ENCODE results near the gene DHRS4. TPM values are rescaled to one million over a fixed set of nuclear protein-coding genes. Genes with fewer than 3 reads are reported as not detected.
"Not testable (repeated sequence)": the region's sequence is repeated elsewhere in the genome, so short reads cannot be mapped to it uniquely, and the experiment has no call there.

Gene DHRS4
- total and polyA plus RNA-seq, 2 of the 13 experiments (the other 11 are each of a cell fraction or from before 2014, with no cell fraction given) = 23.9 to 45.1 TPM

- TF ChIP-seq HIC2 (CRISPR knock-in tag; IDR thresholded peaks at IDR 0.05; ENCODE audit: low read depth) (0 out of 2 replicates have a peak, but pooled peaks have one; percentile 41), ZBTB38 (CRISPR knock-in tag; IDR thresholded peaks at IDR 0.05) (peak; percentile 67; the same call in 1 of the 2 replicates)
These were observed 36.3 kb downstream of the DHRS4 start (continued) for GRCh38 chr14:23989734-23990445.

- in situ Hi-C loops (cut with HindIII; ENCODE audit: extremely low pct_ligation_motif_present, low pct_unique_long_range_greater_than_20kb); H3K27ac ChIP-seq (ENCODE audit: extremely low read length, insufficient read depth, low read length); POLR2A ChIA-PET; H3K36me3 ChIP-seq (replicated peaks in 1 of 2; ENCODE audit: control insufficient read depth in 1 of 2, insufficient read depth in 2 of 2, low read length in 2 of 2); H3K27me3 ChIP-seq (ENCODE audit: control insufficient read depth in 1 of 2, insufficient read depth in 2 of 2, low read length in 2 of 2); CTCF ChIA-PET (ENCODE audit: low intra/inter-chr PET ratio, low total read pairs); H2AFZ ChIP-seq (ENCODE audit: low read length); BruUV-seq (replicated peaks); ATAC-seq; H4K20me1 ChIP-seq (ENCODE audit: insufficient read depth, low read length); H3K4me3 ChIP-seq (replicated peaks in 1 of 3; ENCODE audit: insufficient read depth in 1 of 3, low read depth in 2 of 3, low read length in 3 of 3); DNase-seq (ENCODE audit: low spot score); intact Hi-C loops (cut with micrococcal nuclease; ENCODE audit: unreplicated experiment); FAIRE-seq; H3K9me3 ChIP-seq (ENCODE audit: low read length); H3K4me2 ChIP-seq (ENCODE audit: low read depth, low read length); H3K9ac ChIP-seq (ENCODE audit: insufficient read depth, low read depth, low read length); H3K79me2 ChIP-seq (ENCODE audit: insufficient read depth, low read length): not testable (repeated sequence)
- peaks cover 46% of the 10 kb centered on the region for H3K4me1 ChIP-seq (ENCODE audit: insufficient read depth, low read length)
- WGBS (ENCODE audit: low lambda C conversion rate) = 95% methylated on average over 1 of the region's 1 CpG
These were observed 37.4 kb downstream of the DHRS4 start for GRCh38 chr14:23990961-23991360.

GRCh38 chr14:23993042-23993441, 39.5 kb downstream of the DHRS4 start:
- H3K27ac ChIP-seq (ENCODE audit: extremely low read length, insufficient read depth, low read length); DNase-seq (ENCODE audit: low spot score); ATAC-seq; H4K20me1 ChIP-seq (ENCODE audit: insufficient read depth, low read length); POLR2A ChIA-PET; H3K79me2 ChIP-seq (ENCODE audit: insufficient read depth, low read length); FAIRE-seq; CTCF ChIA-PET (ENCODE audit: low intra/inter-chr PET ratio, low total read pairs); in situ Hi-C loops (cut with HindIII; ENCODE audit: extremely low pct_ligation_motif_present, low pct_unique_long_range_greater_than_20kb); BruUV-seq (replicated peaks); H2AFZ ChIP-seq (ENCODE audit: low read length); H3K27me3 ChIP-seq (ENCODE audit: control insufficient read depth in 1 of 2, insufficient read depth in 2 of 2, low read length in 2 of 2); H3K4me3 ChIP-seq (replicated peaks in 1 of 3; ENCODE audit: insufficient read depth in 1 of 3, low read depth in 2 of 3, low read length in 3 of 3); H3K4me2 ChIP-seq (ENCODE audit: low read depth, low read length); H3K9ac ChIP-seq (ENCODE audit: insufficient read depth, low read depth, low read length); H3K36me3 ChIP-seq (replicated peaks in 1 of 2; ENCODE audit: control insufficient read depth in 1 of 2, insufficient read depth in 2 of 2, low read length in 2 of 2); intact Hi-C loops (cut with micrococcal nuclease; ENCODE audit: unreplicated experiment); H3K9me3 ChIP-seq (ENCODE audit: low read length); TF ChIP-seq LCORL (CRISPR knock-in tag; IDR thresholded peaks at IDR 0.05): not testable (repeated sequence)
- 47% methylated on average over 3 of the region's 3 CpGs for WGBS (ENCODE audit: low lambda C conversion rate)
- TF ChIP-seq LCORL (IDR thresholded peaks at IDR 0.05) = peak; percentile 95
- peaks cover 25% of the 10 kb centered on the region for H3K4me1 ChIP-seq (ENCODE audit: insufficient read depth, low read length)

- BruUV-seq (replicated peaks); H3K79me2 ChIP-seq (ENCODE audit: insufficient read depth, low read length); CTCF ChIA-PET (ENCODE audit: low intra/inter-chr PET ratio, low total read pairs); H3K9me3 ChIP-seq (ENCODE audit: low read length); intact Hi-C loops (cut with micrococcal nuclease; ENCODE audit: unreplicated experiment); H3K4me1 ChIP-seq (ENCODE audit: insufficient read depth, low read length); FAIRE-seq; H3K4me3 ChIP-seq (replicated peaks in 1 of 3; ENCODE audit: insufficient read depth in 1 of 3, low read depth in 2 of 3, low read length in 3 of 3); H3K9ac ChIP-seq (ENCODE audit: insufficient read depth, low read depth, low read length); H3K27ac ChIP-seq (ENCODE audit: extremely low read length, insufficient read depth, low read length); H3K4me2 ChIP-seq (ENCODE audit: low read depth, low read length); POLR2A ChIA-PET; H3K27me3 ChIP-seq (ENCODE audit: control insufficient read depth in 1 of 2, insufficient read depth in 2 of 2, low read length in 2 of 2); H3K36me3 ChIP-seq (replicated peaks in 1 of 2; ENCODE audit: control insufficient read depth in 1 of 2, insufficient read depth in 2 of 2, low read length in 2 of 2); H4K20me1 ChIP-seq (ENCODE audit: insufficient read depth, low read length); ATAC-seq; DNase-seq (ENCODE audit: low spot score); in situ Hi-C loops (cut with HindIII; ENCODE audit: extremely low pct_ligation_motif_present, low pct_unique_long_range_greater_than_20kb); H2AFZ ChIP-seq (ENCODE audit: low read length): not testable (repeated sequence)
These were observed 42.4 kb downstream of the DHRS4 start for GRCh38 chr14:23996009-23996408.
